Stimulated activated CD8-positive, alpha-beta memory T cell treated with anti-CD3 and anti-CD28 coated beads, Interleukin-7, amount 100 ng/mL, for 48 hours (primary cell): ENCODE measurements around the gene CNNM1.

ENCODE experiments used
- DNase-seq, 2 donors: peaks; one replicate each; pipeline ENCODE4 v3.0.0-alpha.2; 2020; ENCODE audit warnings: low read depth in 1 of 2; ENCODE audit errors: extremely low read depth in 1 of 2

CNNM1 gene

GRCh38 chr10:99337311-99337811, 8.2 kb downstream of the CNNM1 start:
- DNase-seq = no peak

GRCh38 chr10:99337901-99338300, 8.7 kb downstream of the CNNM1 start:
- no peak for DNase-seq

- DNase-seq = no peak
Observed at GRCh38 chr10:99339077-99339476, 9.9 kb downstream of the CNNM1 start.

GRCh38 chr10:99339563-99340047, 10.4 kb downstream of the CNNM1 start:
- no peak for DNase-seq

GRCh38 chr10:99340650-99341049, 11.5 kb downstream of the CNNM1 start:
- DNase-seq = no peak

GRCh38 chr10:99341248-99341647, 12.1 kb downstream of the CNNM1 start:
- no peak for DNase-seq

- DNase-seq = no peak
Observed at GRCh38 chr10:99341860-99342490, 12.8 kb downstream of the CNNM1 start.

- DNase-seq = no peak
Observed at GRCh38 chr10:99343262-99343661, 14.1 kb downstream of the CNNM1 start.

- no peak for DNase-seq
Observed at GRCh38 chr10:99344715-99345114, 15.6 kb downstream of the CNNM1 start.

GRCh38 chr10:99345350-99345749, 16.2 kb downstream of the CNNM1 start:
- DNase-seq = no peak

- no peak for DNase-seq
Observed at GRCh38 chr10:99346247-99346646, 17.1 kb downstream of the CNNM1 start.

GRCh38 chr10:99347672-99348071, 18.5 kb downstream of the CNNM1 start:
- no peak for DNase-seq

- DNase-seq = no peak
Observed at GRCh38 chr10:99353182-99353581, 24.0 kb downstream of the CNNM1 start.

- DNase-seq = no peak
Observed at GRCh38 chr10:99357691-99358090, 28.5 kb downstream of the CNNM1 start.

GRCh38 chr10:99358101-99358500, 28.9 kb downstream of the CNNM1 start:
- DNase-seq = no peak

- DNase-seq = no peak
Observed at GRCh38 chr10:99360934-99361333, 31.8 kb downstream of the CNNM1 start.

GRCh38 chr10:99364125-99364524, 35.0 kb downstream of the CNNM1 start:
- no peak for DNase-seq

- DNase-seq = no peak
Observed at GRCh38 chr10:99365311-99365710, 36.2 kb downstream of the CNNM1 start.

- no peak for DNase-seq
Observed at GRCh38 chr10:99365736-99366135, 36.6 kb downstream of the CNNM1 start.

GRCh38 chr10:99366666-99367065, 37.5 kb downstream of the CNNM1 start:
- no peak for DNase-seq

GRCh38 chr10:99368646-99369045, 39.5 kb downstream of the CNNM1 start:
- no peak for DNase-seq

- DNase-seq = no peak
Observed at GRCh38 chr10:99369126-99369525, 40.0 kb downstream of the CNNM1 start.

- DNase-seq = no peak
Observed at GRCh38 chr10:99369551-99369950, 40.4 kb downstream of the CNNM1 start.
